Heart left ventricle (tissue), 16 donors: ENCODE data around the gene SLC43A3. TPM values are rescaled to one million over a fixed set of nuclear protein-coding genes. Genes with fewer than 3 reads are reported as not detected.

ENCODE experiments used
- ATAC-seq, 4 donors: fragments of 200-7000 bp; cut with Tn5 transposase; one replicate each; pipeline ENCODE4 v1.9.1; 2020 to 2022; ENCODE audit warnings: moderate library complexity in 4 of 4, mild to moderate bottlenecking in 3 of 4, moderate number of reproducible peaks in 1 of 4
- DNase-seq, 5 donors: peaks; one replicate each; pipeline ENCODE4 v3.0.0-alpha.2; 2020
- H3K27ac ChIP-seq, 12 donors: fragments of 200-600 bp; sonication (generic) in 4 of 12; one replicate each; pipeline versions ENCODE4 v1.5.0 to v1.8.0; 2016 to 2022; ENCODE audit warnings: mild to moderate bottlenecking in 2 of 12
- H3K27me3 ChIP-seq, 9 donors: fragments of 200-600 bp; sonication (generic) in 2 of 9; one replicate each; pipeline versions ENCODE4 v1.5.1 to v1.8.0; 2016 to 2022; ENCODE audit warnings: mild to moderate bottlenecking in 3 of 9
- H3K36me3 ChIP-seq, 9 donors: fragments of 200-600 bp; sonication (generic) in 2 of 9; one replicate each; pipeline versions ENCODE4 v1.5.0 to v1.8.0; 2018 to 2022; ENCODE audit warnings: mild to moderate bottlenecking in 2 of 9
- H3K4me1 ChIP-seq, 12 donors: fragments of 200-600 bp; sonication (generic) in 4 of 12; one replicate each; pipeline versions ENCODE4 v1.5.0 to v1.8.0; 2016 to 2022; ENCODE audit warnings: mild to moderate bottlenecking in 3 of 12
- H3K4me3 ChIP-seq, 12 donors: fragments of 200-600 bp; sonication (generic) in 4 of 12; one replicate each; pipeline versions ENCODE4 v1.5.0 to v1.8.0; 2017 to 2022; ENCODE audit warnings: mild to moderate bottlenecking in 9 of 12, moderate library complexity in 4 of 12
- H3K9me3 ChIP-seq, 12 donors: fragments of 200-600 bp; sonication (generic) in 4 of 12; one replicate each; pipeline versions ENCODE4 v1.5.0 to v1.8.0; 2016 to 2022; ENCODE audit warnings: mild to moderate bottlenecking in 1 of 12
- POLR2A ChIP-seq, 2 donors: fragments of 450-650 bp; IDR thresholded peaks; one replicate each; pipeline ENCODE4 v1.6.1; 2017; ENCODE audit warnings: antibody characterized with exemption in 2 of 2, mild to moderate bottlenecking in 2 of 2, moderate library complexity in 2 of 2
- WGBS, 4 donors: extraction: QIAGEN DNeasy Blood & Tissue Kit in 2 of 4; methylation state at CpG; one replicate each; pipeline versions ENCODE4 v1.1.5 to v1.1.7; 2013 to 2018; 5-methylcytosine and 5-hydroxymethylcytosine counted together
- intact Hi-C, 10 donors: fragments of 100-400 bp; cut with DNase I; formaldehyde crosslinking; loops; one replicate each; pipeline versions ENCODE4 v1.11.1 to v1.14.2; 2022
- polyA plus RNA-seq, 2 donors: library from polyadenylated mRNA; stranded (reverse); fragments of 200-250 nt; gene quantifications; one replicate each; pipeline ENCODE4 v1.2.3, GENCODE V29; 2013
- total RNA-seq, 9 donors: library from RNA; depleted of rRNA in 2 of 9; stranded (reverse); fragments of >200 nt in 2 of 9; fragmentation: NEBNext Ultra II Directional in 3 of 9; extraction: Animal tissue kit (Norgen Biotek cat#: 25700) in 3 of 9; gene quantifications; one replicate each; pipeline versions ENCODE4 v1.1.0 to v1.2.4, GENCODE V29; 2016 to 2023
- TF ChIP-seq, protein P1 (sequence below), 12 donors: fragments of 200-600 bp; sonication (generic) in 4 of 12; IDR thresholded peaks; one replicate each; pipeline versions ENCODE4 v1.5.0 to v1.8.0; 2018 to 2022; ENCODE audit warnings: antibody characterized with exemption in 12 of 12, mild to moderate bottlenecking in 5 of 12
- donor health status: ischemic (EF 13 %, LVEDD 7.1; RV severe dilation, severe dysfunction).
- donor health status: healthy with polysubstance abuse.
- donor health status: DM: no; HTN: yes; CAD: no.
- donor health status: DM: no; HTN: no; CAD: no.
- donor health status: ischemic (EF 25% LVEDD 6.9; RV normal size, moderate dysfunction).
- donor health status: ischemic (EF 25% LVEDD 5.7; RV mildly dilated, moderate dysfunction).
- donor health status: healthy.
- donor health status: DM: yes; HTN: yes; CAD: no.
- donor health status: ischemic (EF 35%, LVEDD 5.7; RV mildly dilated, moderate dysfunction).
- donor health status: nonischemic (EF 11% LVEDD 7.7; RV severe dilation, severe dysfunction).
- donor health status: DM: yes; HTN: yes; CAD: no.
- donor health status: PGD.
- donor health status: ischemic (EF 29% LVEDD 5.4; RV normal size, mild dysfunction).
- donor health status: nonischemic (EF 23%, LVEDD 6.1; RV moderate dilation, normal function).

Gene SLC43A3
- total and polyA plus RNA-seq, 11 donors: 13.5 to 56.9 (median 23.6) TPM

- H3K36me3 ChIP-seq: no peaks in the 10 kb centered on the region
- H3K4me1 ChIP-seq: peaks cover 0 to 30% (median 13%) of the 10 kb centered on the region in 12 donors
- no peaks in the 10 kb centered on the region for H3K9me3 ChIP-seq
- intact Hi-C loops: no loop called here
- H3K27ac ChIP-seq: peak overlapping the region in 9 of 12 donors; percentile 5 to 60 (median 13)
- WGBS, 4 donors: 19 to 33% (median 27%) methylated on average over 3 of the region's 3 CpGs
- no peaks in the 10 kb centered on the region for H3K27me3 ChIP-seq
- H3K4me3 ChIP-seq: no peak overlapping the region
- ATAC-seq (peak in 2 of 4 donors; percentile 31 to 52), DNase-seq (peak in 1 of 5 donors; percentile 23)
- TF ChIP-seq, protein P1, sequence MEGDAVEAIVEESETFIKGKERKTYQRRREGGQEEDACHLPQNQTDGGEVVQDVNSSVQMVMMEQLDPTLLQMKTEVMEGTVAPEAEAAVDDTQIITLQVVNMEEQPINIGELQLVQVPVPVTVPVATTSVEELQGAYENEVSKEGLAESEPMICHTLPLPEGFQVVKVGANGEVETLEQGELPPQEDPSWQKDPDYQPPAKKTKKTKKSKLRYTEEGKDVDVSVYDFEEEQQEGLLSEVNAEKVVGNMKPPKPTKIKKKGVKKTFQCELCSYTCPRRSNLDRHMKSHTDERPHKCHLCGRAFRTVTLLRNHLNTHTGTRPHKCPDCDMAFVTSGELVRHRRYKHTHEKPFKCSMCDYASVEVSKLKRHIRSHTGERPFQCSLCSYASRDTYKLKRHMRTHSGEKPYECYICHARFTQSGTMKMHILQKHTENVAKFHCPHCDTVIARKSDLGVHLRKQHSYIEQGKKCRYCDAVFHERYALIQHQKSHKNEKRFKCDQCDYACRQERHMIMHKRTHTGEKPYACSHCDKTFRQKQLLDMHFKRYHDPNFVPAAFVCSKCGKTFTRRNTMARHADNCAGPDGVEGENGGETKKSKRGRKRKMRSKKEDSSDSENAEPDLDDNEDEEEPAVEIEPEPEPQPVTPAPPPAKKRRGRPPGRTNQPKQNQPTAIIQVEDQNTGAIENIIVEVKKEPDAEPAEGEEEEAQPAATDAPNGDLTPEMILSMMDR (IDR thresholded peaks at IDR 0.05): no peak
- no peak for TF ChIP-seq POLR2A (IDR thresholded peaks at IDR 0.05)
These were observed 53.8 kb downstream of the SLC43A3 start for GRCh38 chr11:57373146-57373545.

DNA sequence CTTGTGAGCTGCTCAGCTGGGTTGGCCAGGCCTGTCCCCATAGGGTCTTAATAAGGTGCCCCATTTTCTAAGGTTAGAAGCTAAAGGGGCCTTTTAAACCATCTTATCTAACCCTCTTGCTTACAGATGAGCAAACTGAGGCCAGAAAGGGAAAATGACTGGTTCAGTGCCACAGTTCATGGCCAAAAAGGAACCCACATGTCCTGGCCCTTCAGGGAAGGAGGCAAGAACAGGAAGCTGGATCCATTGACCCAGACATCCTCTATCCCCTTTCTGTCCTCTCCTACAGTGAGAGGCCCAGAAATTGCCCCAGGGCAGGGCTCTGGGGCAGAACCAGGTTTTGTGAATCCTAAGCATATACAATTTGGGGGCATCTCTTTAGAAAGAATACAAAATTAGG is 56.0 kb downstream of the SLC43A3 start:
- Histone ChIP-seq H3K27ac (no peak overlapping the region), H3K4me1 (peaks cover 0 to 31% (median 13%) of the 10 kb centered on the region in 12 donors), H3K9me3 (no peaks in the 10 kb centered on the region), H3K4me3 (no peak overlapping the region), H3K36me3 (no peaks in the 10 kb centered on the region), H3K27me3 (no peaks in the 10 kb centered on the region)
- ATAC-seq (no peak), DNase-seq (no peak)
- intact Hi-C loops: no loop called here
- TF ChIP-seq, protein P1 (IDR thresholded peaks at IDR 0.05): no peak
- no peak for TF ChIP-seq POLR2A (IDR thresholded peaks at IDR 0.05)

DNA sequence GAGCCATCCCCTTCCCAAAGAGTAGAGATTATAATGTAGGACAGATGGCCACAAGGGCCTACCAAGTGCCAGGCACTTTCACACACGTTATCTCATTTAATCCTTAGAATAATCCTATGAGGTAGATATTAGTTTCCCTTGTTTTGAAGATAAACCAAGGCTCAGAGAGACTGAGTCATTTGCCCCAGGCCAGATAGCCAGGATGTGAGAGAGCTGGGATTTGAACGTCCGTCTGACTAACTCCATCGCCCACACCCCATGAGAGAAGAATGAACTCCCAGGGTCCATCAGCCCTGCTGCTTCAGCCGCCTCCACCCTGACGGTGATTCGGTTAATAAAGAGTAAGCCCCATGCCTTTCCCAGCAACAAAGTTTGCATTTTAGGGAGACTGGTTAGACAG is 56.7 kb downstream of the SLC43A3 start:
- WGBS, 4 donors: 80 to 89% (median 82%) methylated on average over 7 of the region's 7 CpGs
- Histone ChIP-seq H3K36me3 (no peaks in the 10 kb centered on the region), H3K9me3 (no peaks in the 10 kb centered on the region), H3K27me3 (no peaks in the 10 kb centered on the region), H3K27ac (no peak overlapping the region), H3K4me1 (peaks cover 0 to 31% (median 13%) of the 10 kb centered on the region in 12 donors), H3K4me3 (no peak overlapping the region)
- no peak for ATAC-seq
- TF ChIP-seq, protein P1 (IDR thresholded peaks at IDR 0.05): no peak
- TF ChIP-seq POLR2A (IDR thresholded peaks at IDR 0.05): no peak
- intact Hi-C loops: no loop called here
- no peak for DNase-seq

- ATAC-seq (peak in 1 of 4 donors; percentile 25), DNase-seq (no peak)
- TF ChIP-seq POLR2A (IDR thresholded peaks at IDR 0.05): no peak
- TF ChIP-seq, protein P1 (IDR thresholded peaks at IDR 0.05): no peak
- 69 to 76% (median 73%) methylated on average over 5 of the region's 5 CpGs for WGBS, 4 donors
- no peaks in the 10 kb centered on the region for H3K36me3 ChIP-seq
- no peaks in the 10 kb centered on the region for H3K9me3 ChIP-seq
- no peak overlapping the region for H3K4me3 ChIP-seq
- H3K27ac ChIP-seq: no peak overlapping the region
- intact Hi-C loops: no loop called here
- no peaks in the 10 kb centered on the region for H3K27me3 ChIP-seq
- peaks cover 0 to 31% (median 13%) of the 10 kb centered on the region in 12 donors for H3K4me1 ChIP-seq
These were observed 58.1 kb downstream of the SLC43A3 start for GRCh38 chr11:57368845-57369232.
